Lung (tissue), 12 donors: ENCODE measurements around the gene PITPNB. TPM values are rescaled to one million over a fixed set of nuclear protein-coding genes. Genes with fewer than 3 reads are reported as not detected.

Experiments
- ATAC-seq: fragments of 200-7000 bp; cut with Tn5 transposase; one replicate; pipeline ENCODE4 v1.9.1; 2020; ENCODE audit warnings: moderate number of reproducible peaks; ENCODE audit not compliant: insufficient read depth, low FRiP score
- DNase-seq, 3 donors: peaks; one replicate each; pipeline ENCODE4 v3.0.0-alpha.2; 2013 to 2017
- H3K27ac ChIP-seq, 2 donors: one replicate each; pipeline ENCODE4 v1.5.1; 2013; ENCODE audit warnings: mild to moderate bottlenecking in 2 of 2, moderate library complexity in 2 of 2, control low read depth in 1 of 2, inconsistent platforms in 1 of 2, low read depth in 1 of 2, low read length in 1 of 2
- H3K27me3 ChIP-seq, 3 donors: one replicate each; pipeline ENCODE4 v1.5.1; 2013; ENCODE audit warnings: low read length in 2 of 3; ENCODE audit not compliant: control insufficient read depth in 3 of 3, insufficient read depth in 3 of 3
- H3K36me3 ChIP-seq, 4 donors: one replicate each; pipeline ENCODE4 v1.5.1; 2013; ENCODE audit warnings: low read length in 4 of 4, mild to moderate bottlenecking in 1 of 4, moderate library complexity in 1 of 4; ENCODE audit not compliant: control insufficient read depth in 4 of 4, insufficient read depth in 4 of 4
- H3K4me1 ChIP-seq, 5 donors: one replicate each; pipeline ENCODE4 v1.5.1; 2013; ENCODE audit warnings: low read length in 5 of 5, mild to moderate bottlenecking in 2 of 5, moderate library complexity in 1 of 5; ENCODE audit not compliant: control insufficient read depth in 5 of 5, insufficient read depth in 5 of 5
- H3K4me3 ChIP-seq: one replicate; pipeline ENCODE4 v1.5.1; 2013; ENCODE audit warnings: mild to moderate bottlenecking, control low read depth, moderate library complexity
- H3K9ac ChIP-seq, 2 donors: one replicate each; pipeline ENCODE4 v1.5.1; 2013; ENCODE audit warnings: low read length in 2 of 2, control low read depth in 1 of 2; ENCODE audit not compliant: insufficient read depth in 1 of 2
- H3K9me3 ChIP-seq, 4 donors: one replicate each; pipeline ENCODE4 v1.5.1; 2013; ENCODE audit warnings: low read length in 3 of 4, mild to moderate bottlenecking in 1 of 4, moderate library complexity in 1 of 4; ENCODE audit not compliant: control insufficient read depth in 4 of 4, insufficient read depth in 3 of 4
- WGBS, 2 donors: extraction: QIAGEN DNeasy Blood & Tissue Kit; methylation state at CpG; one replicate each; pipeline ENCODE4 v1.1.7; 2013; 5-methylcytosine and 5-hydroxymethylcytosine counted together
- polyA plus RNA-seq, 2 donors: library from polyadenylated mRNA; stranded (reverse); fragments of 200-250 nt; gene quantifications; one replicate each; pipeline ENCODE4 v1.2.1, GENCODE V29; 2013
- total RNA-seq, 2 donors: library from RNA; depleted of rRNA in 1 of 2; stranded (reverse); fragments of >200 nt in 1 of 2; gene quantifications; one replicate each; pipeline ENCODE4 v1.2.1, GENCODE V29; 2014 to 2021
- TF ChIP-seq, protein P1 (sequence below): IDR thresholded peaks from 2 replicates; pipeline ENCODE4 v1.5.1; 2012; ENCODE audit warnings: mild to moderate bottlenecking; ENCODE audit errors: control extremely low read depth, extremely low read depth
- donor health status: control.
- donor health status: control.
- donor health status: Bipolar disorder and iron deficiency.
- donor health status: healthy.
- donor health status: DM: yes; HTN: yes; CAD: no.

Gene PITPNB
- total and polyA plus RNA-seq, 4 donors: 19.2 to 73.5 (median 37.5) TPM

- no peaks in the 10 kb centered on the region for H3K36me3 ChIP-seq
- ATAC-seq (no peak), DNase-seq (no peak)
- H3K4me1 ChIP-seq: no peaks in the 10 kb centered on the region
- H3K4me3 ChIP-seq: no peak overlapping the region
- no peaks in the 10 kb centered on the region for H3K9me3 ChIP-seq
- no peak overlapping the region for H3K27ac ChIP-seq
- TF ChIP-seq, protein P1, sequence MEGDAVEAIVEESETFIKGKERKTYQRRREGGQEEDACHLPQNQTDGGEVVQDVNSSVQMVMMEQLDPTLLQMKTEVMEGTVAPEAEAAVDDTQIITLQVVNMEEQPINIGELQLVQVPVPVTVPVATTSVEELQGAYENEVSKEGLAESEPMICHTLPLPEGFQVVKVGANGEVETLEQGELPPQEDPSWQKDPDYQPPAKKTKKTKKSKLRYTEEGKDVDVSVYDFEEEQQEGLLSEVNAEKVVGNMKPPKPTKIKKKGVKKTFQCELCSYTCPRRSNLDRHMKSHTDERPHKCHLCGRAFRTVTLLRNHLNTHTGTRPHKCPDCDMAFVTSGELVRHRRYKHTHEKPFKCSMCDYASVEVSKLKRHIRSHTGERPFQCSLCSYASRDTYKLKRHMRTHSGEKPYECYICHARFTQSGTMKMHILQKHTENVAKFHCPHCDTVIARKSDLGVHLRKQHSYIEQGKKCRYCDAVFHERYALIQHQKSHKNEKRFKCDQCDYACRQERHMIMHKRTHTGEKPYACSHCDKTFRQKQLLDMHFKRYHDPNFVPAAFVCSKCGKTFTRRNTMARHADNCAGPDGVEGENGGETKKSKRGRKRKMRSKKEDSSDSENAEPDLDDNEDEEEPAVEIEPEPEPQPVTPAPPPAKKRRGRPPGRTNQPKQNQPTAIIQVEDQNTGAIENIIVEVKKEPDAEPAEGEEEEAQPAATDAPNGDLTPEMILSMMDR: no peak
- H3K9ac ChIP-seq: no peak overlapping the region
- 94 to 96% methylated on average over 7 of the region's 7 CpGs for WGBS, 2 donors
- no peaks in the 10 kb centered on the region for H3K27me3 ChIP-seq
These were observed 86.5 kb downstream of the PITPNB start for GRCh38 chr22:27832606-27833005.

- 93 to 94% methylated on average over 3 of the region's 3 CpGs for WGBS, 2 donors
- ATAC-seq: no peak
- no peak for DNase-seq
- H3K36me3 ChIP-seq: no peaks in the 10 kb centered on the region
- H3K27me3 ChIP-seq: no peaks in the 10 kb centered on the region
- no peak overlapping the region for H3K27ac ChIP-seq
- TF ChIP-seq, protein P1: no peak
- H3K4me1 ChIP-seq: no peaks in the 10 kb centered on the region
- no peak overlapping the region for H3K4me3 ChIP-seq
- no peaks in the 10 kb centered on the region for H3K9me3 ChIP-seq
- H3K9ac ChIP-seq: no peak overlapping the region
These were observed 89.4 kb downstream of the PITPNB start for GRCh38 chr22:27829620-27830019.

DNA sequence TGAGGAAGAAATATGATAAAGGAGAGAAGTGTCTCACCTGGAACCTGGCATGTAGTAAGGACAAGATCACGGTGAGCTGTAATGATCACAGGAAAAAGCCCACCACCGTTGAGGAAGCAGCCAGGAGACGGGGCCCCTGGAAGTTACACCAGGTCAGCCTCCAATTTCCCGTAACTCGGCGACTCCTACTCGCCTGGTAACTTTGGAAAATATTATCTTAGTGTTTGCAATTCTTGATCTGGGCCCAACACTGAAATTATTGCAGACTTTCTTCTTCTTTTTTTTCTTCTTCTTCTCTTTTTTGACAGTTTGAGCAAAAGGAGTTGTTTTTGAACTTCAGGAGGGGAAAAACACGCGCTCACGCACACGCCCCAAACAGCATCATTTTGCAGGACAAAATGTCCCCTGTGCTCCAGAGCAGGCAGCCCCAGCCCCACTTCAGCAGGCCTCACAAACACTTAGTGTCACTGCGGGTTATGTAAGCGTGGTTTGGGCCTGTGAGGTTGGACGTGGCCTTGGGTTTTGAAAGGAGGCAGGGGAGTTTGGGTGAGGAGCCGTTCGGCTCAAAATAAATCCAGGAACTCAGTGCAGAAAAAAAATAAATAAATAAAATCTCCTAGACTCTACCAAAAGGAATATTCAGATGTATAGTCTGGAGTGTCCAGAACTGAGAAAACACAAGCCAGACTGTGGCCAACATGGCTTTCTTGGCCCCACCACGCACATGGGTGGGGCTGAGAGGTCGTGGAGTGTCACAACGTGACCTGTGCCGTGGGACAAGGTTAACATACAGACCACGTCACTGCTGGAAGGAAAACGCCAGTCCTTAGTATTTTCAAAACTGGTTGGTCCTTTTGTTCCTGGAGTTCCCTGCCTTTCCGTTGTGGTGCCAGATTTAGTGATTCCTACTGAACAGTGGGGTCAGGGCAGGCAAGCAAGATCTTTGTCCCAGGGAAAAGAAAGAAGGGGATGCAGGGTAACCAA is 91.2 kb downstream of the PITPNB start:
- ATAC-seq: no peak

More for the DNA sequence above, 91.2 kb downstream of the PITPNB start:
- no peak for DNase-seq
- H3K9me3 ChIP-seq: peaks cover 0 to 2% (median 0%) of the 10 kb centered on the region in 4 donors
- WGBS, 2 donors: 75 to 77% methylated on average over 23 of the region's 23 CpGs
- no peak overlapping the region for H3K9ac ChIP-seq
- no peaks in the 10 kb centered on the region for H3K36me3 ChIP-seq
- H3K27me3 ChIP-seq: no peaks in the 10 kb centered on the region
- TF ChIP-seq, protein P1: no peak
- H3K4me1 ChIP-seq: no peaks in the 10 kb centered on the region
- H3K4me3 ChIP-seq: no peak overlapping the region
- no peak overlapping the region for H3K27ac ChIP-seq
